Measurements from ENCODE around the gene LRFN5. TPM values are rescaled to one million over a fixed set of nuclear protein-coding genes. Genes with fewer than 3 reads are reported as not detected.

The LRFN5 gene
- not detected in 2 replicates for polyA plus RNA-seq (2012; rRNA removed)
- not detected in 2 replicates for polyA plus RNA-seq (2012; cell fraction: cytosol; rRNA removed)
- not detected in 2 replicates for polyA plus RNA-seq (2012; cell fraction: nucleus; rRNA removed)

- Histone ChIP-seq H3K27ac (ENCODE audit: low read depth in 2 of 2, low read length in 1 of 2) (no peak within 1 kb of the TSS), H3K4me1 (ENCODE audit: control insufficient read depth in 1 of 2, insufficient read depth in 2 of 2, low read depth in 1 of 2, low read length in 1 of 2) (no peaks in the 10 kb centered on the region; a peak in 1 of 4 replicates), H3K36me3 (replicated peaks in 1 of 2; ENCODE audit: control insufficient read depth in 1 of 2, insufficient read depth in 2 of 2, low read length in 1 of 2) (no peaks in the 10 kb centered on the region), H3K27me3 (ENCODE audit: insufficient read depth) (peaks cover 37% of the 10 kb centered on the region), H3K9me2 (no peaks in the 10 kb centered on the region), H3K79me2 (ENCODE audit: insufficient read depth) (no peaks in the 10 kb centered on the region), H3K9ac (no peak within 1 kb of the TSS), H3K4me2 (peak within 1 kb of the TSS; percentile 66; the same call in 1 of the 2 replicates), H3K9me3 (no peaks in the 10 kb centered on the region), H3K4me3 (ENCODE audit: low read depth in 2 of 2, low read length in 1 of 2) (peak within 1 kb of the TSS; percentile 38 to 46; a peak in 3 of 4 replicates), H4K20me1 (ENCODE audit: insufficient read depth) (no peaks in the 10 kb centered on the region), H2AFZ (ENCODE audit: low read depth) (no peak within 1 kb of the TSS), H3F3A (replicated peaks; ENCODE audit: insufficient read depth) (no peaks in the 10 kb centered on the region)
- CTCF ChIA-PET = no interaction called here
- WGBS (ENCODE audit: low lambda C conversion rate) = 12% methylated on average over 9 of the region's 76 CpGs
- POLR2A ChIA-PET = no interaction called here
- DNase-seq = peak; percentile 53
- TF ChIP-seq MEF2A (IDR thresholded peaks at IDR 0.05; ENCODE audit: borderline replicate concordance, low read depth) (no peak), FOSL2 (IDR thresholded peaks at IDR 0.05; ENCODE audit: borderline replicate concordance, low read depth) (no peak), SMC3 (IDR thresholded peaks at IDR 0.05; ENCODE audit: low read depth, low read length) (no peak), EP300 (IDR thresholded peaks at IDR 0.05; ENCODE audit: borderline replicate concordance in 1 of 2, low read depth in 1 of 2, low read length in 1 of 2) (no peak), ZBTB33 (IDR thresholded peaks at IDR 0.05; ENCODE audit: borderline replicate concordance, low read depth) (no peak), RFX5 (IDR thresholded peaks at IDR 0.05; ENCODE audit: low read length) (no peak), REST (IDR thresholded peaks at IDR 0.05; ENCODE audit: low read depth, low read length) (no peak), TAF1 (IDR thresholded peaks at IDR 0.05; ENCODE audit: borderline replicate concordance, low read depth, low read length) (no peak)
These were observed at the start of gene LRFN5 for GRCh38 chr14:41606532-41607303. Gene LRFN5 (plus strand): TSS chr14:41606876.

GRCh38 chr14:41558490-41558889 is 48.2 kb upstream of the LRFN5 start:
- TF ChIP-seq RFX5 (IDR thresholded peaks at IDR 0.05; ENCODE audit: low read length) (no peak), PBX3 (IDR thresholded peaks at IDR 0.05) (no peak), FOSL2 (IDR thresholded peaks at IDR 0.05; ENCODE audit: borderline replicate concordance, low read depth) (no peak), USF2 (IDR thresholded peaks at IDR 0.05; ENCODE audit: borderline replicate concordance, low read depth, low read length) (no peak), TAF1 (IDR thresholded peaks at IDR 0.05; ENCODE audit: borderline replicate concordance, low read depth, low read length) (no peak), ELF1 (IDR thresholded peaks at IDR 0.05) (no peak), FOXM1 (IDR thresholded peaks at IDR 0.05; ENCODE audit: low read depth) (no peak), EP300 (IDR thresholded peaks at IDR 0.05; ENCODE audit: borderline replicate concordance in 1 of 2, low read depth in 1 of 2, low read length in 1 of 2) (no peak), JUND (IDR thresholded peaks at IDR 0.05) (no peak), SMC3 (IDR thresholded peaks at IDR 0.05; ENCODE audit: low read depth, low read length) (no peak), SIN3A (IDR thresholded peaks at IDR 0.05; ENCODE audit: borderline replicate concordance, low read depth, low read length) (no peak), NFIC (IDR thresholded peaks at IDR 0.05; ENCODE audit: borderline replicate concordance) (no peak)
- CTCF ChIA-PET = no interaction called here

More at GRCh38 chr14:41558490-41558889, 48.2 kb upstream of the LRFN5 start:
- DNase-seq = no peak
- POLR2A ChIA-PET = no interaction called here
- Histone ChIP-seq H3K4me3 (ENCODE audit: low read depth in 2 of 2, low read length in 1 of 2) (no peak overlapping the region), H3K79me2 (ENCODE audit: insufficient read depth) (no peaks in the 10 kb centered on the region), H3K36me3 (replicated peaks in 1 of 2; ENCODE audit: control insufficient read depth in 1 of 2, insufficient read depth in 2 of 2, low read length in 1 of 2) (no peaks in the 10 kb centered on the region), H3K9me3 (no peaks in the 10 kb centered on the region), H3K4me1 (ENCODE audit: control insufficient read depth in 1 of 2, insufficient read depth in 2 of 2, low read depth in 1 of 2, low read length in 1 of 2) (no peaks in the 10 kb centered on the region), H3K9ac (no peak overlapping the region), H2AFZ (ENCODE audit: low read depth) (no peak overlapping the region), H3K4me2 (no peak overlapping the region), H3F3A (replicated peaks; ENCODE audit: insufficient read depth) (no peaks in the 10 kb centered on the region), H4K20me1 (ENCODE audit: insufficient read depth) (no peaks in the 10 kb centered on the region), H3K27ac (ENCODE audit: low read depth in 2 of 2, low read length in 1 of 2) (no peak overlapping the region), H3K9me2 (no peaks in the 10 kb centered on the region), H3K27me3 (ENCODE audit: insufficient read depth) (no peaks in the 10 kb centered on the region)

All from SK-N-SH (cell line).